NCI-H2227 (cell line): ENCODE data around the gene ZNF550.

Experiments used
- DNase-seq: peaks from one replicate; lab custom pipeline; 2025; ENCODE audit not compliant: unreplicated experiment; lab: John Stamatoyannopoulos, UW

Gene ZNF550

GRCh38 chr19:57559404-57560025 lies at the start of gene ZNF550:
TSS of gene ZNF550 (minus strand) at chr19:57559863. CDS start at chr19:57559682, 181 bp downstream.
- peak; percentile 96 for DNase-seq

- no peak for DNase-seq
Observed at GRCh38 chr19:57606931-57607330, 47.3 kb upstream of the ZNF550 start.

GRCh38 chr19:57599761-57600383 lies 40.2 kb upstream of the ZNF550 start, which contains the start of gene ZNF530:
TSS of gene ZNF530 (plus strand) at chr19:57599885. CDS start at chr19:57604346, 4,461 bp downstream.
- DNase-seq, result peak; percentile 99

- DNase-seq, result no peak
Observed at GRCh38 chr19:57599377-57599760, 39.7 kb upstream of the ZNF550 start.

GRCh38 chr19:57587529-57587928 lies 27.9 kb upstream of the ZNF550 start:
- DNase-seq, result no peak

- DNase-seq, result peak; percentile 96
Observed at GRCh38 chr19:57583521-57584416, 24.1 kb upstream of the ZNF550 start, which contains the start of gene ZIK1. TSS of gene ZIK1 (plus strand) at chr19:57584145. CDS start at chr19:57584357, 212 bp downstream.

GRCh38 chr19:57583104-57583520 lies 23.4 kb upstream of the ZNF550 start:
- DNase-seq, result no peak

GRCh38 chr19:57578487-57579205 lies 19.0 kb upstream of the ZNF550 start, which contains the start of gene ZNF416:
TSS of gene ZNF416 (minus strand) at chr19:57578911. CDS start at chr19:57578704, 207 bp downstream.
- DNase-seq, result peak; percentile 100

- DNase-seq, result no peak
Observed at GRCh38 chr19:57576661-57577060, 17.0 kb upstream of the ZNF550 start.

- DNase-seq, result no peak
Observed at GRCh38 chr19:57572415-57572947, 12.8 kb upstream of the ZNF550 start.

GRCh38 chr19:57570707-57571106 lies 11.0 kb upstream of the ZNF550 start:
- DNase-seq, result no peak

GRCh38 chr19:57566396-57567265 lies 7.0 kb upstream of the ZNF550 start:
- peak; percentile 58 for DNase-seq

GRCh38 chr19:57563547-57563946 lies 3.9 kb upstream of the ZNF550 start:
- DNase-seq, result no peak

GRCh38 chr19:57560049-57560491 lies 407 bp upstream of the ZNF550 start:
- no peak for DNase-seq

GRCh38 chr19:57559008-57559403 lies 657 bp downstream of the ZNF550 start:
- peak; percentile 54 for DNase-seq

GRCh38 chr19:57558525-57558924 lies 1.1 kb downstream of the ZNF550 start:
- DNase-seq, result no peak

GRCh38 chr19:57557659-57558058 lies 2.0 kb downstream of the ZNF550 start:
- DNase-seq, result no peak

GRCh38 chr19:57552432-57552831 lies 7.2 kb downstream of the ZNF550 start:
- no peak for DNase-seq

- DNase-seq, result no peak
Observed at GRCh38 chr19:57546513-57546912, 13.2 kb downstream of the ZNF550 start.
